PFSK-1 (cell line): ENCODE measurements around the gene SLC2A6.

Experiments
- POLR2AphosphoS5 ChIP-seq: IDR thresholded peaks from 2 replicates; pipeline ENCODE4 v1.6.1; 2012; ENCODE audit warnings: low read depth, mild to moderate bottlenecking, control low read depth, low read length, moderate library complexity
- REST ChIP-seq, 2 experiments: IDR thresholded peaks; 2 replicates each; pipeline versions ENCODE4 v1.6.1 to v1.8.0; 2011 to 2012; ENCODE audit warnings: low read depth in 2 of 2, low read length in 2 of 2, control low read depth in 1 of 2, inconsistent platforms in 1 of 2, mild to moderate bottlenecking in 1 of 2, moderate library complexity in 1 of 2; ENCODE audit not compliant: insufficient read depth in 1 of 2
- SIN3A ChIP-seq: IDR thresholded peaks from 2 replicates; pipeline ENCODE4 v1.6.1; 2012; ENCODE audit warnings: mild to moderate bottlenecking, low read length, moderate library complexity, borderline replicate concordance; ENCODE audit not compliant: insufficient read depth
- TAF1 ChIP-seq: IDR thresholded peaks from 2 replicates; pipeline ENCODE4 v1.6.1; 2012; ENCODE audit warnings: low read length, control low read depth, borderline replicate concordance; ENCODE audit not compliant: insufficient read depth

- TF ChIP-seq TAF1, result no peak
- no peak for TF ChIP-seq REST (IDR thresholded peaks at IDR 0.05; ENCODE audit: insufficient read depth in 1 of 2, low read depth in 2 of 2, low read length in 2 of 2)
- no peak for TF ChIP-seq SIN3A
- TF ChIP-seq POLR2AphosphoS5, result no peak
These were observed 38.8 kb upstream of the SLC2A6 start for GRCh38 chr9:133517711-133518110.
